H9 (cell line): ENCODE data around the gene PCF11. TPM values are rescaled to one million over a fixed set of nuclear protein-coding genes. Genes with fewer than 3 reads are reported as not detected.

Source experiments
- DNase-seq: peaks from one replicate; pipeline ENCODE4 v3.0.0-alpha.2; 2017
- H2AFZ ChIP-seq: one replicate; pipeline ENCODE4 v1.6.1; 2013; ENCODE audit warnings: mild to moderate bottlenecking, low read length, control low read depth, moderate library complexity
- H2AK5ac ChIP-seq: 2 replicates; pipeline ENCODE4 v1.6.1; 2013; ENCODE audit warnings: low read length, control low read depth, mixed read lengths; ENCODE audit not compliant: insufficient read length
- H2BK120ac ChIP-seq: one replicate; pipeline ENCODE4 v1.6.1; 2013; ENCODE audit warnings: low read depth, mild to moderate bottlenecking, low read length, control low read depth, inconsistent platforms; ENCODE audit not compliant: poor library complexity, severe bottlenecking
- H2BK12ac ChIP-seq: 2 replicates; pipeline ENCODE4 v1.6.1; 2013; ENCODE audit warnings: low read length, control low read depth, mixed read lengths, low read depth; ENCODE audit not compliant: insufficient read length
- H2BK15ac ChIP-seq: 2 replicates; pipeline ENCODE4 v1.6.1; 2013; ENCODE audit warnings: low read depth, low read length, control low read depth
- H2BK20ac ChIP-seq: one replicate; pipeline ENCODE4 v1.6.1; 2013; ENCODE audit warnings: low read depth, mild to moderate bottlenecking, low read length, control low read depth, inconsistent platforms; ENCODE audit not compliant: poor library complexity, severe bottlenecking
- H2BK5ac ChIP-seq: 2 replicates; pipeline ENCODE4 v1.6.1; 2013; ENCODE audit warnings: low read length, control low read depth, mixed read lengths; ENCODE audit not compliant: insufficient read length
- H3K14ac ChIP-seq: 2 replicates; pipeline ENCODE4 v1.6.1; 2013; ENCODE audit warnings: low read length, control low read depth; ENCODE audit not compliant: insufficient read depth
- H3K18ac ChIP-seq: 2 replicates; pipeline ENCODE4 v1.6.1; 2013; ENCODE audit warnings: low read depth, mild to moderate bottlenecking, mixed read lengths, low read length, control low read depth; ENCODE audit not compliant: insufficient read length
- H3K23ac ChIP-seq: 2 replicates; pipeline ENCODE4 v1.6.1; 2013; ENCODE audit warnings: low read length, control low read depth, mixed read lengths, low read depth; ENCODE audit not compliant: insufficient read length
- H3K23me2 ChIP-seq: 2 replicates; pipeline ENCODE4 v1.6.1; 2013; ENCODE audit warnings: low read depth, mild to moderate bottlenecking, mixed read lengths, low read length, control low read depth; ENCODE audit not compliant: insufficient read length, poor library complexity, severe bottlenecking
- H3K27ac ChIP-seq: 2 replicates; pipeline ENCODE4 v1.5.1; 2013; ENCODE audit warnings: low read length, control low read depth, mixed read lengths, low read depth; ENCODE audit not compliant: insufficient read length
- H3K27me3 ChIP-seq: 2 replicates; pipeline ENCODE4 v1.6.1; 2013; ENCODE audit warnings: low read length, control low read depth, inconsistent platforms; ENCODE audit not compliant: insufficient read depth
- H3K4ac ChIP-seq: 2 replicates; pipeline ENCODE4 v1.6.1; 2013; ENCODE audit warnings: low read depth, mild to moderate bottlenecking, control low read depth, inconsistent platforms, low read length, moderate library complexity
- H3K4me1 ChIP-seq: 2 replicates; pipeline ENCODE4 v1.6.1; 2013; ENCODE audit warnings: low read length, control low read depth, inconsistent platforms; ENCODE audit not compliant: insufficient read depth
- H3K4me2 ChIP-seq: 2 replicates; pipeline ENCODE4 v1.6.1; 2013; ENCODE audit warnings: low read length, control low read depth, mixed read lengths; ENCODE audit not compliant: insufficient read length, insufficient read depth
- H3K56ac ChIP-seq: 2 replicates; pipeline ENCODE4 v1.6.1; 2013; ENCODE audit warnings: low read depth, mild to moderate bottlenecking, mixed read lengths, low read length, control low read depth; ENCODE audit not compliant: insufficient read length
- H3K79me1 ChIP-seq: 2 replicates; pipeline ENCODE4 v1.6.1; 2013; ENCODE audit warnings: low read depth, mild to moderate bottlenecking, moderate library complexity, low read length, control low read depth, inconsistent platforms; ENCODE audit not compliant: insufficient read depth, poor library complexity, severe bottlenecking
- H3K79me2 ChIP-seq: 2 replicates; pipeline ENCODE4 v1.6.1; 2013; ENCODE audit warnings: low read length, control low read depth, inconsistent platforms; ENCODE audit not compliant: insufficient read depth
- H3K9ac ChIP-seq: 2 replicates; pipeline ENCODE4 v1.6.1; 2013; ENCODE audit warnings: low read length, control low read depth, mixed read lengths; ENCODE audit not compliant: insufficient read length; ENCODE audit errors: extremely low read depth
- H3K9me3 ChIP-seq: one replicate; pipeline ENCODE4 v1.6.1; 2013; ENCODE audit warnings: low read depth, low read length, inconsistent platforms; ENCODE audit not compliant: control insufficient read depth
- H3T11ph ChIP-seq: one replicate; pipeline ENCODE4 v1.6.1; 2013; ENCODE audit warnings: mild to moderate bottlenecking, low read length, control low read depth, inconsistent platforms
- H4K20me1 ChIP-seq: one replicate; pipeline ENCODE4 v1.6.1; 2013; ENCODE audit not compliant: control insufficient read depth, insufficient read length, insufficient read depth
- H4K5ac ChIP-seq: 2 replicates; pipeline ENCODE4 v1.6.1; 2013; ENCODE audit warnings: low read depth, mild to moderate bottlenecking, mixed read lengths, low read length, control low read depth; ENCODE audit not compliant: insufficient read length
- H4K8ac ChIP-seq: replicated peaks from 2 replicates; pipeline ENCODE4 v1.6.1; 2013; ENCODE audit warnings: low read length, control low read depth, mixed read lengths, low read depth; ENCODE audit not compliant: insufficient read length
- H4K91ac ChIP-seq: 2 replicates; pipeline ENCODE4 v1.6.1; 2013; ENCODE audit warnings: low read depth, mild to moderate bottlenecking, moderate library complexity, mixed read lengths, low read length, control low read depth; ENCODE audit not compliant: insufficient read length
- H3K27ac Mint-ChIP-seq, 3 experiments: 2 replicates in 2 of 3; 3 replicates in 1 of 3; pipeline ENCODE4 v1.8.0; 2020 to 2021; ENCODE audit warnings: mixed read lengths in 3 of 3, mild to moderate bottlenecking in 1 of 3, moderate library complexity in 1 of 3
- H3K27me3 Mint-ChIP-seq: 2 replicates; pipeline ENCODE4 v1.8.0; 2021; ENCODE audit warnings: low read depth, mild to moderate bottlenecking, moderate library complexity, mixed read lengths
- H3K36me3 Mint-ChIP-seq, 3 experiments: 2 replicates in 2 of 3; 3 replicates in 1 of 3; pipeline ENCODE4 v1.8.0; 2020 to 2021; ENCODE audit warnings: low read depth in 3 of 3, mixed read lengths in 3 of 3; ENCODE audit not compliant: insufficient read depth in 1 of 3
- H3K4me1 Mint-ChIP-seq, 2 experiments: 2 replicates each; pipeline ENCODE4 v1.8.0; 2020; ENCODE audit warnings: mixed read lengths in 2 of 2
- H3K4me3 Mint-ChIP-seq, 2 experiments: 2 replicates in 1 of 2; 3 replicates in 1 of 2; pipeline ENCODE4 v1.8.0; 2020 to 2021; ENCODE audit warnings: mild to moderate bottlenecking in 2 of 2, mixed read lengths in 2 of 2, moderate library complexity in 1 of 2
- H3K9me3 Mint-ChIP-seq, 2 experiments: 2 replicates in 1 of 2; 3 replicates in 1 of 2; pipeline ENCODE4 v1.8.0; 2020; ENCODE audit warnings: mild to moderate bottlenecking in 2 of 2, mixed read lengths in 2 of 2, moderate library complexity in 1 of 2
- CTCF ChIP-seq: fragments of 200-600 bp; sonication (generic); conservative IDR thresholded peaks from 3 replicates; pipeline ENCODE4 v1.8.0; 2021; ENCODE audit warnings: antibody characterized with exemption, mild to moderate bottlenecking
- WGBS: extraction: QIAGEN DNeasy Blood & Tissue Kit; methylation state at CpG from one replicate; pipeline ENCODE4 v1.1.7; 2013; ENCODE audit warnings: missing lambda C conversion rate, low lambda C conversion rate, mixed read lengths; ENCODE audit not compliant: insufficient read length; ENCODE audit errors: extremely low coverage; 5-methylcytosine and 5-hydroxymethylcytosine counted together
- total RNA-seq: library from RNA; stranded (reverse); gene quantifications from 2 replicates; pipeline ENCODE4 v1.2.1, GENCODE V29; 2021

Gene PCF11
- total RNA-seq, 1 experiment from 2014 or later, result 50.9 TPM

- no peaks in the 10 kb centered on the region for H3K36me3 Mint-ChIP-seq
- H3K4me3 Mint-ChIP-seq, result no peak overlapping the region
- Histone ChIP-seq H2BK15ac (no peak overlapping the region), H3K9me3 (no peaks in the 10 kb centered on the region), H2BK12ac (no peak overlapping the region), H3K27ac (no peak overlapping the region), H3K23ac (no peak overlapping the region), H3K4me1 (no peaks in the 10 kb centered on the region; the same call in 1 of the 2 replicates), H3K18ac (no peak overlapping the region), H3K79me2 (no peaks in the 10 kb centered on the region), H2BK5ac (no peak overlapping the region), H2BK120ac (no peak overlapping the region), H3K27me3 (no peaks in the 10 kb centered on the region), H4K5ac (no peak overlapping the region), H2AFZ (no peak overlapping the region), H3K79me1 (no peaks in the 10 kb centered on the region), H2BK20ac (no peak overlapping the region), H3K14ac (no peak overlapping the region), H3K23me2 (peaks cover 5% of the 10 kb centered on the region), H4K8ac (no peak overlapping the region), H3K4me2 (no peak overlapping the region), H4K91ac (no peak overlapping the region), H4K20me1 (no peaks in the 10 kb centered on the region), H2AK5ac (no peak overlapping the region), H3K9ac (no peak overlapping the region), H3T11ph (no peak overlapping the region), H3K56ac (no peak overlapping the region), H3K4ac (no peak overlapping the region)
- H3K27ac Mint-ChIP-seq, result no peak overlapping the region
- no peaks in the 10 kb centered on the region for H3K4me1 Mint-ChIP-seq
- DNase-seq, result no peak
- no CpG with 5 or more reads among the region's 10 CpGs for whole genome bisulfite sequencing
- H3K9me3 Mint-ChIP-seq, result no peaks in the 10 kb centered on the region
- H3K27me3 Mint-ChIP-seq, result peaks cover 2% of the 10 kb centered on the region; the same call in 1 of the 2 replicates
- TF ChIP-seq CTCF, result no peak
Observed at GRCh38 chr11:83151274-83151977, 5.5 kb upstream of the PCF11 start.
